HCT116 (cell line): Measurements from ENCODE around the gene ARHGEF16.

Source experiments
- ATF3 ChIP-seq: IDR thresholded peaks from 2 replicates; pipeline ENCODE4 v1.6.1; 2012
- CTCF ChIP-seq, 3 experiments: fragments of 200-600 bp in 1 of 3; sonication (generic) in 1 of 3; IDR thresholded peaks in 2 of 3; conservative IDR thresholded peaks in 1 of 3; 2 replicates each; pipeline ENCODE4 v1.5.1; 2012 to 2017; ENCODE audit warnings: low read depth in 2 of 3, low read length in 2 of 3, antibody characterized with exemption in 1 of 3, borderline replicate concordance in 1 of 3, control low read depth in 1 of 3, mild to moderate bottlenecking in 1 of 3, mixed read lengths in 1 of 3, mixed run types in 1 of 3, moderate library complexity in 1 of 3; ENCODE audit not compliant: insufficient read depth in 1 of 3
- MAX ChIP-seq: IDR thresholded peaks from 2 replicates; pipeline ENCODE4 v1.6.1; 2012
- SP1 ChIP-seq: IDR thresholded peaks from 2 replicates; pipeline ENCODE4 v1.6.1; 2012; ENCODE audit warnings: low read depth

- TF ChIP-seq MAX (no peak), CTCF (IDR thresholded peaks at IDR 0.05 in 2 of 3, conservative IDR thresholded peaks at IDR 0.05 in 1 of 3; ENCODE audit: borderline replicate concordance in 1 of 3, insufficient read depth in 1 of 3, low read depth in 2 of 3, low read length in 2 of 3) (no peak), ATF3 (no peak), SP1 (no peak)
Observed at GRCh38 chr1:3432306-3432705, 22.2 kb upstream of the ARHGEF16 start.
